NCI-H345 treated with DMSO at 0.1 percent for 48 hours (cell line): ENCODE measurements around the gene CFC1.
"Not testable (repeated sequence)": the region's sequence is repeated elsewhere in the genome, so short reads cannot be mapped to it uniquely, and the experiment has no call there.

Experiments
- DNase-seq: peaks from one replicate; lab custom pipeline; 2025; ENCODE audit not compliant: unreplicated experiment; lab: John Stamatoyannopoulos, UW

CFC1 gene

GRCh38 chr2:130584726-130585125 is 14.6 kb downstream of the CFC1 start:
- not testable (repeated sequence) for DNase-seq

GRCh38 chr2:130583582-130583981 is 15.8 kb downstream of the CFC1 start:
- DNase-seq, result not testable (repeated sequence)

GRCh38 chr2:130582970-130583369 is 16.4 kb downstream of the CFC1 start:
- DNase-seq, result not testable (repeated sequence)

GRCh38 chr2:130581491-130581890 is 17.9 kb downstream of the CFC1 start:
- DNase-seq, result not testable (repeated sequence)

GRCh38 chr2:130579121-130579520 is 20.3 kb downstream of the CFC1 start:
- DNase-seq, result not testable (repeated sequence)

- not testable (repeated sequence) for DNase-seq
Observed at GRCh38 chr2:130577559-130577958, 21.8 kb downstream of the CFC1 start.

GRCh38 chr2:130576209-130576784 is 23.1 kb downstream of the CFC1 start:
- DNase-seq, result not testable (repeated sequence)

GRCh38 chr2:130574230-130574629 is 25.1 kb downstream of the CFC1 start:
- DNase-seq, result not testable (repeated sequence)

- not testable (repeated sequence) for DNase-seq
Observed at GRCh38 chr2:130571929-130572328, 27.4 kb downstream of the CFC1 start.

- DNase-seq, result not testable (repeated sequence)
Observed at GRCh38 chr2:130566165-130566564, 33.2 kb downstream of the CFC1 start.

- DNase-seq, result not testable (repeated sequence)
Observed at GRCh38 chr2:130556441-130556840, 42.9 kb downstream of the CFC1 start.

GRCh38 chr2:130554178-130554577 is 45.2 kb downstream of the CFC1 start:
- DNase-seq, result not testable (repeated sequence)

GRCh38 chr2:130549475-130549874 is 49.9 kb downstream of the CFC1 start:
- not testable (repeated sequence) for DNase-seq

GRCh38 chr2:130548418-130548817 is 51.0 kb downstream of the CFC1 start:
- not testable (repeated sequence) for DNase-seq

- not testable (repeated sequence) for DNase-seq
Observed at GRCh38 chr2:130544978-130545377, 54.4 kb downstream of the CFC1 start.

GRCh38 chr2:130543785-130544528 is 55.4 kb downstream of the CFC1 start:
- DNase-seq, result not testable (repeated sequence)

GRCh38 chr2:130542789-130543188 is 56.6 kb downstream of the CFC1 start:
- not testable (repeated sequence) for DNase-seq
